Suppressor macrophage (primary cell): ENCODE data around the gene RRP15.

Source experiments
- DNase-seq, 4 experiments: peaks; one replicate each; pipeline ENCODE4 v3.0.0-alpha.2; 2020 to 2022
- total RNA-seq, 17 experiments: gene quantifications; one replicate each; lab custom pipeline; 2026; ENCODE audit warnings: mixed read lengths in 6 of 17, inconsistent platforms in 3 of 17; lab: John Stamatoyannopoulos, UW

The RRP15 gene
- 7.7 to 37.4 (median 22.4) reads per million in 17 experiments for total RNA-seq

GRCh38 chr1:218284917-218285635 is at the start of gene RRP15:
Gene RRP15, plus strand, starts transcription at chr1:218285293. Its CDS starts 24 bp downstream, at chr1:218285317.
- DNase-seq: peak; percentile 91 to 95 (median 94)

GRCh38 chr1:218242171-218242570 is 42.9 kb upstream of the RRP15 start:
- no peak for DNase-seq

- no peak for DNase-seq
Observed at GRCh38 chr1:218247339-218247738, 37.8 kb upstream of the RRP15 start.

GRCh38 chr1:218249338-218250140 is 35.6 kb upstream of the RRP15 start:
- DNase-seq: no peak

GRCh38 chr1:218250492-218250891 is 34.6 kb upstream of the RRP15 start:
- no peak for DNase-seq

GRCh38 chr1:218254296-218254946 is 30.7 kb upstream of the RRP15 start:
- no peak for DNase-seq

- DNase-seq: no peak
Observed at GRCh38 chr1:218255090-218255489, 30.0 kb upstream of the RRP15 start.

- no peak for DNase-seq
Observed at GRCh38 chr1:218257371-218257770, 27.7 kb upstream of the RRP15 start.

GRCh38 chr1:218257971-218258370 is 27.1 kb upstream of the RRP15 start:
- no peak for DNase-seq

- DNase-seq: no peak
Observed at GRCh38 chr1:218259339-218259738, 25.8 kb upstream of the RRP15 start.

GRCh38 chr1:218259800-218260199 is 25.3 kb upstream of the RRP15 start:
- peak in 2 of 4 experiments; percentile 2 to 10 for DNase-seq

GRCh38 chr1:218262259-218262658 is 22.8 kb upstream of the RRP15 start:
- DNase-seq: no peak

GRCh38 chr1:218266356-218266755 is 18.7 kb upstream of the RRP15 start:
- DNase-seq: no peak

- no peak for DNase-seq
Observed at GRCh38 chr1:218272366-218272765, 12.7 kb upstream of the RRP15 start.

- DNase-seq: no peak
Observed at GRCh38 chr1:218273762-218274479, 11.2 kb upstream of the RRP15 start.

GRCh38 chr1:218274511-218274910 is 10.6 kb upstream of the RRP15 start:
- no peak for DNase-seq

GRCh38 chr1:218275823-218276222 is 9.3 kb upstream of the RRP15 start:
- DNase-seq: no peak

- peak in 2 of 4 experiments; percentile 2 to 6 for DNase-seq
Observed at GRCh38 chr1:218281285-218281684, 3.8 kb upstream of the RRP15 start.

GRCh38 chr1:218284377-218284916 is 646 bp upstream of the RRP15 start:
- peak in 1 of 4 experiments; percentile 3 for DNase-seq

- no peak for DNase-seq
Observed at GRCh38 chr1:218292515-218292914, 7.4 kb downstream of the RRP15 start.

GRCh38 chr1:218294546-218294945 is 9.5 kb downstream of the RRP15 start:
- no peak for DNase-seq

GRCh38 chr1:218296162-218296561 is 11.1 kb downstream of the RRP15 start:
- no peak for DNase-seq
